Activated CD4-positive, alpha-beta T cell treated with anti-CD3 and anti-CD28 coated beads, Interleukin-2, amount 50 U/mL, for 4 hours (primary cell): Measurements from ENCODE around the gene RHBDF2.

ENCODE experiments used
- DNase-seq, 2 experiments: peaks; one replicate each; pipeline ENCODE4 v3.0.0-alpha.2; 2020

Gene RHBDF2

DNA sequence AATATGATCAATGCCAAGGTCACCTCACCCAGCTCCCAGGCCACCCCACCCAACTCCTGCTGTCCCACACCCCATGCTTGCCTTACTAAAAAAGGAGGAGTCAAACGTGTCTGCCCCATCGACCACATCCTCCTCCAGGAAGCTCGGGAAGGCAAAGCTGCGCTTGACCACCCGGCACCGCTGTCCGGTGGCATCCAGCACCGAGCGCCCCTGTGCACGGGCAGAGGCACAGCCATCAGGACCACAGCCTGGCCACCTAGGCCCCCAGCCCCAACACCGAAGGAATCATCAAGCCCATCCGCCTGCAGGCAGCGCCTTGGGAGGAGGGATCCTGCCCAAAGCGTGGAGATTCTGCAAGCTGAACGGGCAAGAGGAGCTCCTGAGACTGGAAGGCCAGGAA, 23.6 kb downstream of the RHBDF2 start:
- no peak for DNase-seq

GRCh38 chr17:76476736-76477135, 24.5 kb downstream of the RHBDF2 start:
- DNase-seq: no peak

GRCh38 chr17:76475302-76475701, 25.9 kb downstream of the RHBDF2 start:
- DNase-seq: no peak

GRCh38 chr17:76474894-76475293, 26.3 kb downstream of the RHBDF2 start:
- DNase-seq: no peak

DNA sequence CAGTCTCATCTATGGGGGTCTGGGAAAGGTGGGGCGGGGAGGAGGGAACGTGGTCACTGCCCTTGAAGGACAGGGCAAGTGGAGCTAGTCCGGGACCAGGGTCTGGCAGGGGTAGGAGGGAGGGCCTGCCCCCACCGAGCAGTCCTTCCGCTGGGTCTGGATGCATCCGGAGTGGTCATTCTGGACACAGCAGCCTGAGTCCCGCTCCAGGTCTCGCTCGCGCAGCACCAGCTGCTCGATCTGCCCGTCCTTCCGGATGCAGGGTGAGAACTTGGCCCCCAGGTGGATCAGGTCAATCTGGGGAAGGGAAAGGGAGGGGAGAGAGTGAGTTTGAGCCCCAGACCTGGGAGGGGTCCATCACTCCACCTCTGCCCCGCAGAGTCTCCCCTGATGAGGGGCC, 27.0 kb downstream of the RHBDF2 start:
- no peak for DNase-seq

DNA sequence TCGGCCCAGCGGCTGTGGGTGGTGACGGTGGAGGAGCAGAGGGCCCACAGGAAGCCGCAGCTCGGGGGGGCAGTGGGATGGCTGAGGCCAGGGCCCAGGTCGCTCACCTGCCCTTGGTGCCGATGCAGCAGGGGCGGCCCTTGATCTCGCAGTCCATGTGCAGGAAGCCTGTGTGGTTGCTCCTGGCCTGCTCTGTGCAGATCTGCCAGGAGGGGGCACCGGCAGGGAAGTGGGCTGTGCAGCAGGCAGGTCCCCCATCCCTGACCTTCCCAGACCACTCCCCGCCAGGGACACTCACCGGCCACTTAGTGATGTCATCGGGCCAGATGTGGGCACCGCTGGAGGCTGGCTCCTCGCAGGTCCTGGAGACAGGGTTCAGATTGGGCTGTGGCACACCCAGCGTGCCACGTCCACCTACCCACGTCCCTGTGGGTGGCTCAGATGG, 27.7 kb downstream of the RHBDF2 start:
- no peak for DNase-seq

- DNase-seq: no peak
These were observed 28.5 kb downstream of the RHBDF2 start for GRCh38 chr17:76472726-76473125.

GRCh38 chr17:76472258-76472645, 29.0 kb downstream of the RHBDF2 start:
- DNase-seq: no peak

DNA sequence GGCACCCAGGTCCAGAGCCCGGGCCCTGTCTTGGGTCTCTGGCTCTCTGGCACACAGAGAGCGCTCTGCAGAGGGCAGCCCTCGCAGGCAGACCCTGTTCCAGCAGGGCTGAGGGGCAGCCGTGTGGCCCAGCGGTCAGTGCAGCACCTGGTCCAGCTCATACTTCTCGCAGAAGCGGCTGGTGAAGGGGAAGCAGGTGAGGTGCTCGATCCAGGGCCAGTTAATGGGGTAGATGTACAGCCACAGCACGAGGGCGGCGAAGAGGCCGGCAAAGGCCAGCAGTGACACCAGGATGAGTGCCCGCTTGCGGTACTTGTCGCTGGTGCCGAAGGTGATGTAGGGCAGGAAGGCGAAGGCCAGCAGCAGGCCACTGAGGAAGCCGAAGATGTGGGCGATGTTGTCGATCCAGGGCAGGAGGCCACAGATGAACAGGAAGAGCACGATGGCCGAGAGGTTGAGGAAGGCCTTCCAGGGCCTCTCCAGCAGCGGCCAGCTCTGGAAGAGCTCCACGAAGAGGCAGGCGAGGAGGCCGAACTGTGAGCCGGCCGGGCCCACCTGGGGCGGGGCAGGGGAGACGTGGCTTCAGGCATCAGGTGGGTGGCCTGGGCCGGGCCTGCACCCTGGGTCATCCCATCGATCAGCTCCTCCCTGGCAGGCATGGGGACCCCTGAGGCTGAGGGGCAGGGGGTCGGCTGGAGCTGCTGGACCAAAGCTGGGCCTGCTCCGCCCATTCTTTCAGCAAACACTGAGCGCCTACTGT, 29.5 kb downstream of the RHBDF2 start:
- DNase-seq: no peak

GRCh38 chr17:76469991-76470739, 31.1 kb downstream of the RHBDF2 start:
- DNase-seq: no peak

DNA sequence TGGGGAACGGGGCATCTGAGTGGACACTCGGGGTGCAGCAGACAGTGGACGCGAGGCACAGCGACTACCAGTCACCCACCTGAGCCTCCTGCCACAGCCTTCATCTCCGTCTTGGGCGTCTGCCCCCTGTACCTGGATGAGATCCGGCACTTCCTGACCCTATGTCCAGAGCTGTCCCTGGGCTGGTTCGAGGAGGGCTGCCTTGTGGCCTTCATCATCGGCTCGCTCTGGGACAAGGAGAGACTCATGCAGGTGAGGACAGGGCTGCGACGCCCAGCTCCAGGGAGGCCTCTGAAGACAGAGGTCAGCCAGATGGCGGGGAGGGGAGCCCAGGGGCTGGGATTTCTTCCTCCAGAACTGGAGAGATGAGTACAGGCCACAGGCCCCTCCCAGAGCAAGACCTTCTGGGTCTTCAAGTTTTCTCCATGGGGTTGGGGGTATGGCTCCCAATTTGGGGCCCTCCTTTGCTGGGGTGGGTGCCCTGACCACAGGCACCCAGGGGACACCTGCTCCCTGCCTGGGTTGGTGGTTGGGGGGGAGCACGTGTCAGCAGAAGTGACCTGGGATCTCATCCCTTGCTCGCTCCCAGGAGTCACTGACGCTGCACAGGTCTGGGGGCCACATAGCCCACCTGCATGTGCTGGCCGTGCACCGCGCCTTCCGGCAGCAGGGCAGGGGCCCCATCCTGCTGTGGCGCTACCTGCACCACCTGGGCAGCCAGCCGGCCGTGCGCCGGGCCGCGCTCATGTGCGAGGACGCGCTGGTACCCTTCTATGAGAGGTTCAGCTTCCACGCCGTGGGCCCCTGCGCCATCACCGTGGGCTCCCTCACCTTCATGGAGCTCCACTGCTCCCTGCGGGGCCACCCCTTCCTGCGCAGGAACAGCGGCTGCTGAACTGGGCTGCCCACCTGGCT, 31.9 kb downstream of the RHBDF2 start:
- DNase-seq: no peak

DNA sequence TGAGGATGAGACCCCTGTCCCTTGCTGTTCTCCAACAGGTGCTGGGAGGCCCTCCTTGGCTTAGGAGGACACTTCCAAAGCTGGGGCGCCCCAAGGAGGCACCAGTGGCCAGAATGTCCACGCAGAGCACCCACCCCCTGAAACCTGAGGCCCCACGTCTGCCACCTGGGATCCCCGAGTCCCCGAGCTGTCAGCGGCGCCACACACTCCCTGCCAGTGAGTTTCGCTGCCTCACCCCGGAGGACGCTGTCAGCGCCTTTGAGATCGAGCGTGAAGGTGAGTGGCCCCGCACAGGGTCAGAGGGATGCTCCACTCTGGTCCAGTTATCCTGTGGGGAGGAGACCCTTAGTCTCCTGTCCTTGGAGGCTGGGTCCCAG, 32.6 kb downstream of the RHBDF2 start:
- DNase-seq: no peak

DNA sequence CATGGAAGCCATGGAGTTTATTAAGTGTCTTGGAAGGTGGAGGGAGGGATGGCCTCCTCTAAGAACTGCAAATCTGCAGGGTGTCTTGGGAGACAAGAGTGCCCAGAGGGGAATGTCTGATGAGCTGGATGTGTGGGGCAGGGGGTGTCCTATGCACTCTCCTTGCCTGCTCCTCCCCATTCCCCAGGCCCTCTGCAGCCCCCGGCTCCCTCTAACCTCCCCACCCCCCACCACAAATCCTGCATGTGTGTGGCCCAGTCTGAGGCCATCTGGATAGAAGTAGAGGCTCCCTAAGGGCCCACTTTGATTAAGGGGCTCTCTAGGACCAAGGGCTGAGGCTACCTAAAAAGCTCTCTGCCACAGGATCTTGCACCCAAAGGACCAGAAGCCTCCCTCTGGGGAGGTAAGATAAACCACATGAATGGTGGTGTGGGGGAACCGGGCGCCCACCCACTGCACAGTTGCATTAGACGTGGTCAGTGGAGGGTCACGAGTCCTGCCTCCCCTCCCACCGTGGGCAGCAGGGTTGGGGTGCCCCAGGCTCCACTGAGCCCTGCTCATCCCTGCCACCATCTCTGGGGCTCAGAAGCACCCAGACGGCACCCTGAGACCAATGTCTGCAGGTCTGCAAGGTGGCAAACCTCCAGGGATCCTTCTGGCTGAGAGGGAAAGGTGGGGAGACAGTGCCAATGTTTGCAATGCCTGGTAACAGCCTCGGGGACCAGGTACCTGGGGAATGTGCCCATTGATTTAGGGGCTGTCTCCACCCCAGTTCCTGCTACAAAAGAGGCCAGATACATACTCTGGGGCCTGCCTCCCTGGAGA, 33.2 kb downstream of the RHBDF2 start:
- DNase-seq: no peak

GRCh38 chr17:76467366-76467765, 33.9 kb downstream of the RHBDF2 start, which contains the start of gene AANAT:
AANAT (plus strand) TSS chr17:76467603; CDS start chr17:76468747, 1,144 bp downstream.
- no peak for DNase-seq

DNA sequence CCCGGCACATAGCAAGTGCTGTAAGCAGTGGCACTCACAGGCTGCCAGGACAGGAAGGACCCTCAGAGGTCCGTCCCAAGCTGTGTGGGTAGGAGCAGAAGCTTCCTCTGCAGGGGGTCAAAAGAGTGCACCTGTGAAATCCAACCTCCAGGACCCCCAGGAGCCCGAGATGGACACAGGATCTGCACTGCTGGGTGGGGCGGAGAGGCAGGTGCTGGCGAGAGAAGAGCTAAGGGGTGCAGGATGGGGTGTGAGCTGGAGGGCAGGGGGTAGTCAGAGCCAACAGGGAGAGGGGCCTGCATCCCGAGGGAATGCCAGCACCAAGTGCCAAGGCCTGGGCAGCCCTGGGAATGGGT, 34.5 kb downstream of the RHBDF2 start:
- no peak for DNase-seq

DNA sequence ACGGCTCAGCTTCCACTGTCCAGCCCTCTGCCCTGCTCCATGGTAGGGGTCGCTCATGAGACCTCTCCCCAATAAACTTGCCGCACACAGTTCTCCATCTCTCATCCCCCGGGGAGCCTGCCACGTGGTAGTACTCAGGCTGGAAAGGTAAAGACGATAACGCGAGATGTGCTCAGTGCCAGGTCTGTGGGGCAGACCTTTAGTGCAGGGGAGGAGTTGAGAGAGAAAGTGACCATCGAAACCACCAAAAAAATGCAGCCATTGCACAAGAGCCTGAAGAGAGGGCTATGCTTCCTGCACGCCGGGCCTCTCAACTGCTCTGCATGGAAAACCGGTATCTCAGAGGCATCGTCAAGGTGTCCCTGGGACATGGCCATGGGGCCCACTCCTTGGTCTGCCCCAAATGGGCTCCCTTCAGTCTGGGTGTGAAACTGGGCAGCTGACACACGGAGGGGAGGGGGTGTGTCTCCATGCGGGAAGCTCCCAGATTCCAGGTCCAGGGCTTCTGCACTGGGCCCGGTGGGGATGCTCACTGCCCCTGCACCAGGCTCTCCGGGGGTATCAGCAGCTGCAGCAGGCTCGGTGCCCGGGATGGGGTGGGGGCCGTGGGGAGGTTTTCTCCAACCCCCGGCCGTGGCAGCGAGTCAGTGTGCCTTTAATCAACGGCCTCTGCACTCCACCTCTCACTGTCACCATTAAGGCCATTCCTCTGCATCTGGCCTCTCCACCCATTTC, 38.5 kb downstream of the RHBDF2 start:
- DNase-seq: no peak

DNA sequence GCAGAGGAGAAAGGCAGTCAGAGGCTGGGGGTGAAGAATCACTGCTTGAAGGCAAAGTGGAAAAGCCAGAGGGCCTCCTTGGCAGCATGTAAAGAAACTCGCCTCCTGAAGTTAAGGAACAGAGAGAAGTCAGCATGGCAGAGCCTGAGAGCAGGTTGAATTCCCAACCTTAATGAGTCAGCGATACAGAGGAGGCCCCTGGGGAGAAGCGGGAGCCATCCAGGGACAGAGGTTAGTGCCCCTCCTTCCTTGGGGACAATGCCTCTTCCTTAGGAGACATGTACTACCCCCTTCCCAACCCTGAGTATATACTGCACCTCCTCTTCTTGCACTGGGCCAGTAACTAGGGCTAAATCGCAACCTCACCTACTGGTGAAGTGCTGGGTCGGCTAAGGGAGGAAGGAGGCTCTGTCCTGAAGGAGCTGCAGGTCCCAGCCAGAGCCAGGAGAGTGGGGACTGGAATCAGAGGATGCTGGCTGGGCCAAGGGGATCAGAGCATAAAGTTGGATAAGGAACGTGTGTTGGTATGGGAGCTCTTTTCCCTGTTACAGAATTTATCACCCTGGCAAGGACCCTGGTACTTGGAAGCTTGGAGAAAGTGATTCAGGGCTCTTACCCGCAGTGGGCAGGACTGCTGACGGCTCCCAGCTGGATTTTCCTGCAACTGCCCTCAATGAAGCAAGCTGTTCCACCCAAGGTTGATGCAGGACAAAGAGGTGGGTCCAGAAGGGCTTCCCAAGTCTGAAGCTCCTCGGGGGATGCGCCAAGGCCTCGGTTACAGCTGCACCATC, 39.3 kb downstream of the RHBDF2 start:
- no peak for DNase-seq

GRCh38 chr17:76459674-76460073, 41.5 kb downstream of the RHBDF2 start:
- DNase-seq: no peak

GRCh38 chr17:76458580-76459490, 42.4 kb downstream of the RHBDF2 start:
- no peak for DNase-seq

GRCh38 chr17:76453431-76453743, 47.8 kb downstream of the RHBDF2 start:
- DNase-seq: no peak
